Urinary bladder (tissue), 4 donors: ENCODE data around the gene PASK. TPM values are rescaled to one million over a fixed set of nuclear protein-coding genes. Genes with fewer than 3 reads are reported as not detected.

Experiments
- DNase-seq: peaks from one replicate; pipeline ENCODE4 v3.0.0-alpha.2; 2015; ENCODE audit errors: extremely low spot score
- H3K27ac ChIP-seq: one replicate; pipeline ENCODE4 v1.5.1; 2013; ENCODE audit warnings: low read depth, mild to moderate bottlenecking, moderate library complexity
- H3K36me3 ChIP-seq: one replicate; pipeline ENCODE4 v1.6.1; 2013; ENCODE audit warnings: mild to moderate bottlenecking, moderate library complexity; ENCODE audit not compliant: insufficient read depth
- H3K4me1 ChIP-seq: one replicate; pipeline ENCODE4 v1.6.1; 2013; ENCODE audit warnings: mild to moderate bottlenecking, moderate library complexity; ENCODE audit not compliant: insufficient read depth
- H3K4me3 ChIP-seq: one replicate; pipeline ENCODE4 v1.5.1; 2013; ENCODE audit warnings: low read depth, low read length
- WGBS: extraction: QIAGEN DNeasy Blood & Tissue Kit; methylation state at CpG from one replicate; pipeline ENCODE4 v1.1.7; 2013; 5-methylcytosine and 5-hydroxymethylcytosine counted together
- polyA plus RNA-seq: library from polyadenylated mRNA; stranded (reverse); fragments of 200-250 nt; gene quantifications from one replicate; pipeline ENCODE4 v1.2.3, GENCODE V29; 2013
- total RNA-seq: library from RNA; depleted of rRNA; stranded (reverse); fragments of >200 nt; gene quantifications from one replicate; pipeline ENCODE4 v1.2.3, GENCODE V29; 2014
- donor health status: healthy with polysubstance abuse.
- donor health status: healthy.

Gene PASK
- total and polyA plus RNA-seq, 2 donors = 3.6 to 4.8 TPM

DNA sequence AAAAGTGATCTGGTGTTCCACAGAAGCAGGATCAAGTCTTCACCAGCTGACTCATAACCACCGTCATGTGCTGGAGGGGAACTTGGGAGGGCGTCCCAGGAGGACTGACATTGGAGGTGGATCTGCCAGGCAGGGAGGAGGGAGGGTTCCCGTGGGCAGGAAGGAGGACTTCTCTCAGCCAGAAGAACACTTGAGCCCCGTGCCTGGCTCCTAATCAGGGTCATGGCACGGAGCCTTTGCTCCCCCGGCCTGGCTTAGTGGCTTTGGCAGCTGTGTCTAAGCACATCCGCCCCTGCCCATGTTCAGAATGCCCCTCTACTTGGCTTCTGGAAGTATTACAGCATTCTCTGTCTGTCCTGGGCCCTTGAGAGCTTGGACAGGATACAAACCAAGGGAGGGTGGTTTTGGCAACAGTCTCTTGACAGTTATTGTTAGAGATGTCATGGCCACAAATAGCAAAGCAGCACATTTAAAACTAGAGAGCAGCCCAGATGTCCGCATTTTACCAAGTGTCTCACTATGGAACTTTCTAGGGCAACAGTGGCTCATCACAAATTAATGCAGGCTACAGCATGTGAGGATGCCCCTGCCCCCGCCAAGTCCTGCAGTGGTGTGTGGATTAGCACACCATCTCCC lies 12.5 kb upstream of the PASK start:
- 23% methylated on average over 9 of the region's 9 CpGs for WGBS
- peaks cover 2% of the 10 kb centered on the region for H3K36me3 ChIP-seq
- no peaks in the 10 kb centered on the region for H3K4me1 ChIP-seq
- H3K4me3 ChIP-seq = no peak overlapping the region
- DNase-seq = no peak
- H3K27ac ChIP-seq = no peak overlapping the region

DNA sequence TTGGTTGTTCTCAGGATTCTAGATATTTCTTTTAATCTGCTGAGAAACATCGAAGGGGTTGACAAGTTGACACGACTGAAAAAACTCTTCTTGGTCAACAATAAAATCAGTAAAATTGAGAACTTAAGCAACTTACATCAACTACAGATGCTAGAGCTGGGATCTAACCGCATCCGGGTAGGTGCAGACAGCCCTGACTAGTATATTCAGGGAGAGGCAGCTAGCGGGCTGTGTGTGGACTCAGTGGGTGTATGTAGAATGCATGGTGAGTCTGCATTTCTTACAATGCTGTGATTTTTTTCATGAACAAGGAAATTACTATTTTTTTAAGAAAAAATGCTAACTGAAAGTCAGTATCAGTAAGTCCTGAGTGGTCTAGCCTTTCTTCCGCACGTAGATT lies 11.0 kb upstream of the PASK start:
- DNase-seq = no peak
- Histone ChIP-seq H3K4me1 (no peaks in the 10 kb centered on the region), H3K4me3 (no peak overlapping the region), H3K36me3 (peaks cover 2% of the 10 kb centered on the region), H3K27ac (no peak overlapping the region)
- 97% methylated on average over 7 of the region's 7 CpGs for WGBS

DNA sequence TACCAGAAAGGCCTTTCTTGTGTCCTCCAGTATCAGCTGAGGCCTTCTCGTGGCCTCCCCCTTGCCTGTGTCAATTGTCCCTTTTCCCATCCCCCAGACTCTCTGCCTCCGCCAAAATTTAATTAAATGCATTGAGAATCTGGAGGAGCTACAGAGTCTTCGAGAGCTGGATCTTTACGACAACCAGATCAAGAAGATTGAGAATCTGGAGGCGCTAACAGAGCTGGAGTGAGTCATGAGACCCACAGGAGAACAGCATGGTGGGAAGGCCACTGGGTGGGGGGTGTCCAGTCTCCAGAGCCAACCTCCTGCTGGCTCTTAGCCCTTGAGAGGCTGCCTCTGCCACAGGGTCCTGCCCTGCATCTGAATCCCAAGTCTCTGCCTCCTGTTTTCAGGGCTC lies 9.8 kb upstream of the PASK start:
- Histone ChIP-seq H3K36me3 (peaks cover 2% of the 10 kb centered on the region), H3K4me3 (no peak overlapping the region), H3K27ac (no peak overlapping the region), H3K4me1 (no peaks in the 10 kb centered on the region)
- no peak for DNase-seq
- WGBS = 95% methylated on average over 5 of the region's 5 CpGs

DNA sequence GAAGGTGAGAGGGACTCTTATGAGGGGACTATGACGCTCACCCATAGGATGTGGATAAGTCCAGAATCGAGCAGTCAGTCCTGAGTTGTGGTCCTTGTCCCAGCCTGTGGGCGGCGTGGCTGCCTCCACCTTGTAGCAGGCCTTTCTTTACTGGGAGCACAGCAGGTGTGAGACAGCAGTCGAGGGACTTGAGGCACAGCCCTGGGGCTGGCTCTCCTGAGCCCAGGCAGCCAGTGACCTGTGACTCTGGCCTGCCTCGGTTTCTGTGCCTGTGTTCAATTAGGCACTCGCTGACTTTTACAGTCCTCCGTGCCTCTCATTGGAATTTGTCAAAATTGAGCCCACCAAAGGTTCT lies 9.3 kb upstream of the PASK start:
- 90% methylated on average over 8 of the region's 8 CpGs for WGBS
- H3K36me3 ChIP-seq = peaks cover 2% of the 10 kb centered on the region
- no peak for DNase-seq
- H3K4me3 ChIP-seq = no peak overlapping the region
- no peak overlapping the region for H3K27ac ChIP-seq
- no peaks in the 10 kb centered on the region for H3K4me1 ChIP-seq

DNA sequence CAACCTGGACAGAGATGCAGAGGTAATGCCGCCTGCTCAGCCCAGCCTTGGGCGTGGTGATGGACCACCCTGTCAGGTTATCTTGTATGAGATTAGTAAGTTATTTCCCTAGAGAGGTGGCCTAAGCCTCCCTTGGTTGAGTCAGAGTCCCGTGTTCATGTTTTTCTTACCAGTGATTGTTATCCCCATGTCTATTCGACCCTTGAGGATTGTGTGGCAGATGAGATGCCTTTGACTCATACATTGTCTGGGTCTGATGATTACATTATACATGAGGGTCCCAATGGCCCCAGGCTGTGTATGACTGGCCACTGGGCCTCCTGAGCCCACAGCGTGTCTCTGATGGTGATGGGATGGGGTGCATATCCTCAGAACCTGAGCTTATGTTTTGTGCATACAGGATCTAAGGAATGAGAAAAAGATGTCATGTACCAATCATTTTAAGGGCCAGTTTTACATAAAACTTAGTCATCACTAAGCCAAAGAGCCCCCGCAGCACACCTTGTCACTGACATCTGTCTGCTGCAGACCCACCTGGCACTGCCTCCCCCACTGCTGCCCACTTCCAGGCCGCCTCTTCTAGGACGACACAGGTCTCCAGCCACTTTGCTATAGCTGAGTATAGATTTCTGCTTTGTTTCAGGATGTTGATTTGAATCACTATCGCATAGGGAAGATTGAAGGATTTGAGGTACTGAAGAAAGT lies 8.7 kb upstream of the PASK start:
- Histone ChIP-seq H3K4me3 (no peak overlapping the region), H3K4me1 (no peaks in the 10 kb centered on the region), H3K27ac (no peak overlapping the region), H3K36me3 (peaks cover 2% of the 10 kb centered on the region)
- 92% methylated on average over 9 of the region's 9 CpGs for WGBS
- no peak for DNase-seq

DNA sequence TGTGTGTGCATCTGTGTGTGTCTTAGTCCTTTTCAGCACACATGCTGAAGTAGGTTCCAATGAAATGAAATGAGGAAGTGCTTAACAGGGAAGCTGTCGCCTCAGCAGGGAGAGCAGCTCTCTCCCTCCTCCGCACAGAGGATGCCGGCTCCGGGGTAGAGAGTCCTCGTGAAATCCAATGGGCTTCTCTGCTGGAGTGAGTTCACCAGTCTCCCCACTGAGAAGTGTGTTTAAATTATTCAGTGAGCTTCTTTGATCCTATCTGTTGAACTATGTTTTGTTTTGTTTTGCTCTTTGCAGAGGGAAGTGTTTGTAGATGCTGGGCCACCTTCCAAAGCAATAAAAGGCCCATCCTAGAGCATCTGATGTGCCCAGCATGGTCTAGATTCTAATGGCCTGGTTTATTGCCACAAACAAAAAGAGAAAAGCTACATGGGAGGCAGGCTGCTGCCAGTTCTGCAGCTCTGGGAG lies 7.7 kb upstream of the PASK start:
- Histone ChIP-seq H3K36me3 (peaks cover 2% of the 10 kb centered on the region), H3K27ac (no peak overlapping the region), H3K4me1 (no peaks in the 10 kb centered on the region), H3K4me3 (no peak overlapping the region)
- no peak for DNase-seq
- WGBS = 57% methylated on average over 5 of the region's 5 CpGs

DNA sequence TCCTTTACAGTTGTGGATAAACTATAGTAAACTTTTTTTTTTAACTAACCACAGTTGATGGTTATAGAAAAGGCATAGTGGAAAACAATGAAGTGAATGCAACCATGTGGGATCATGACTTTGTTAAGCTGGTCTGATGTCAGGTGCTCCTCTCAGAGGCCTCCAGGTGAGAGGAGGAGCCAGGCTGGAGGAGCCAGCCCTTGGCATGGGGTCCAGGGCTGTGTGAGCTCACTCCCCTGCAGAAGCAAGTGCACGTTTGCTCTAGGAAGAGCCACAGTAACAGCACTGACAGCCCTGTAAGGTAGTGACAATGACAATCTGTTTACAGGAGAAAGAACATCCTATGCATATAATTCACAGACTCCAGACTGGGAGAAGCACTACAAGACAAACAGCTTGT lies 6.7 kb upstream of the PASK start:
- DNase-seq = no peak
- H3K4me3 ChIP-seq = no peak overlapping the region
- no peak overlapping the region for H3K27ac ChIP-seq
- 55% methylated on average over 1 of the region's 1 CpG for WGBS
- no peaks in the 10 kb centered on the region for H3K4me1 ChIP-seq
- H3K36me3 ChIP-seq = peaks cover 2% of the 10 kb centered on the region

DNA sequence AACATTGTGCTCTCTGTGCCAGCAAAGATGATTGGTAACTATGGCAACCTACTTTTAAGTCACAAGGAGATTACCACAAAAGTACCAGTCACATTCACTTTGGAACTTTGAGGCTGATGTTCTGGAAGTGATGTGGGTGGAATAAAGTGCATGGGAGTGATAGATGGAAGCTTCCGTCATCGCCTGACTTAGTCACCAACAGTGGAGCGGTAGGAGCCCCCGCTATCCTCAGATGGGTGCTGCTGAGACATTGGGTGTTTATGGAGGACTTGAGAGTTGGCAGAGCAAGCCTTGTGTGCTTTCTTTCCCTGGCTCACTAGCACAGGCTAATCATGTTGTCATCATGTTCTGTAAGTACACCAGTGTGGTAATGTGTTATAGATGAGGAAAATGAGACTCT lies 5.6 kb upstream of the PASK start:
- Histone ChIP-seq H3K4me3 (no peak overlapping the region), H3K36me3 (peaks cover 2% of the 10 kb centered on the region), H3K4me1 (no peaks in the 10 kb centered on the region), H3K27ac (no peak overlapping the region)
- WGBS = 95% methylated on average over 4 of the region's 4 CpGs
- no peak for DNase-seq

DNA sequence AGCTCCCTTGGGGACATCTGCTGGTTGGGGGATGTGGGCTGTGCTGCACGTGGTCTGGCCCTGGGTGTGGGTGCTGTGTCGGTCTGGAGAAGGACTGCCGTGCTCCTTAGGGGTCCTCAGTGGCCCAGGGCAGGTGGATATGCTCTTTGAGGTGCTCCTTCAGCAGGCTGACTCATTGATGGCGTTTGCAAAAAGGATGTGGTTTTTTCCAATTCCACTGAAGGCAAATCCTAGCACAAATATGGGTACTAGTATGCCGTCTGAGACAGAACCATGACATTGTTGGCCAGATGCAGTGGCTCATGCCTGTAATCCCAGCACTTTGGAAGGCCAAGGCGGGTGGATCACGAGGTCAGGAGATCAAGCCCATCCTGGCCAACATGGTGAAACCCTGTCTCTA lies 4.3 kb upstream of the PASK start:
- no peak for DNase-seq
- Histone ChIP-seq H3K27ac (no peak overlapping the region), H3K4me3 (no peak overlapping the region), H3K4me1 (no peaks in the 10 kb centered on the region), H3K36me3 (no peaks in the 10 kb centered on the region)
- WGBS = 93% methylated on average over 7 of the region's 7 CpGs

DNA sequence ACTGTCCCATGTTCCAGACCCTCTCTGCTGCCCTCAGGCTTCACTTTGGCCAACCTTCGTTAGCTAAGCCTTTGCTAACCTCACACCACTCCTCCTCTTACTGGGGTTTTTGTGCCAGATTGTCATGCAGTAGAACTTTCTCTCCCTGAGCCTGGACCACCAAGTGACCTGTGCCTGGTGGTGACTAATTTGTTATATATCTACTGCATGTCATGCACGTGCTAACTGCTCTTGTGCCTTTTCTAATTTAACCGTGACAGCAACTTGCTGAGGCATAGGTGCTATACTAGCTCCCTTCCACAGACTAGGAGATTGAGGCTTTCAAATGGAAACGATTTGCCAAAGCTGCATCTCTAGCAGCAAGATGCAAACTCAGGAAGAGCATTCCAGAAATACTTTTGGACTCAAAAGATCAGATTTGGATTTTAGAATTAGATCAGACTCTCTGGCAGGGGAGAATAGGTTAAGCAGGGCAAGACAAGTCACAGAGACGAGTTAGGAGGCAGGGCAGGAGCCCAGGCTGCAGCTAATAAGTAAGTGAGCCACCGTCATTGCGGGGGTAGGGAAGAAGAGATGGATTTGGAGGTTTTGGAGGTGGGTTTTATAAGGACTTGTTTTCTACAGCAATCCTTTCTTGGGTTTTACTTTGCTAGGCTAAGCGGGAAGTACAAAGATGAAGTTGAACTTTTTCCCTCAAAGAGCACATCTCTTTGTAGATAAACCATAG lies 2.8 kb upstream of the PASK start:
- no peak for DNase-seq
- 60% methylated on average over 8 of the region's 8 CpGs for WGBS
- Histone ChIP-seq H3K4me3 (no peak overlapping the region), H3K27ac (no peak overlapping the region), H3K36me3 (no peaks in the 10 kb centered on the region), H3K4me1 (no peaks in the 10 kb centered on the region)

DNA sequence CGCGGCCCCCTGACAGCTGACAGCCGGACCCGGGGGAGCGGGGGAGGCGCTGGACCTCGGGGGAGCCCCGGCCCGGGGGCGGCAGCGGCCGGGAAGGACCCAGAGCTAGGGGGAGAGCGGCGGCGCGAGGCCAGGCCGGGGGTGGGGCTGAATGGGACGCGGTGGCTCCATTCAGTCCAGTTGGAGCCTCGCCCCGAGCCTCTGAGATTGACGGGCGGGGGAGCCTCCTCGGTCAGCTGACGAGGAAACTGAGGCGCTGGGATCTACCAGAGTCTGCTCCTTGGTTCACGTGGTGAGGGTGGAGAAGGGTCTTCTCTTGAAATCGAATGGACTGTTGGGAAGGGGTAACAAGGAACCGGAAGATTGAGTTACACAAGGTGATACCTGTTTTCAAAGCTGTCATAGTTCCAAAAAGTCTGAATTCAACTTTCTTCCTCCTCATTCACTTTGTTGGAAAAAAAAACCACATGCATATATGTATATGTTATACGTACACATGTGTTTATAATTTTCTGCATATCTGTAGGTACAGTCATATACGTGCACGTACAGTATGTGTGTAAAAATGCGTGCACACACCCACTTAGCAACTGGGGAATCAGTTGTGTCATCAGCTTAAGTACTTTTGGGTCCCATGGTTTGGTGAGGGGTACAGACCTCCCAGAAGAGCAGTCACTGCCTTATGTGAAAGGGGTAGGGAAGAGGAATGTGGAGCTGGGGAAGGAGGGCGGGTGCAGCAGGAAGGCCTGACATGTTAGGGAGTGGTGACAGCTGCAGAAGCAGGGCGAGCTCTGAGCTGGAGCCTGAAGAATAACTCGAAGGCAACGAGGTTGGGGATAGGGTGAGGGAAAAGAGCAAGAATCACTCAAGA lies 1.6 kb upstream of the PASK start:
- 6% methylated on average over 37 of the region's 37 CpGs for WGBS
- Histone ChIP-seq H3K36me3 (no peaks in the 10 kb centered on the region), H3K4me1 (no peaks in the 10 kb centered on the region), H3K27ac (no peak overlapping the region), H3K4me3 (peak overlapping the region; percentile 81)
- no peak for DNase-seq

DNA sequence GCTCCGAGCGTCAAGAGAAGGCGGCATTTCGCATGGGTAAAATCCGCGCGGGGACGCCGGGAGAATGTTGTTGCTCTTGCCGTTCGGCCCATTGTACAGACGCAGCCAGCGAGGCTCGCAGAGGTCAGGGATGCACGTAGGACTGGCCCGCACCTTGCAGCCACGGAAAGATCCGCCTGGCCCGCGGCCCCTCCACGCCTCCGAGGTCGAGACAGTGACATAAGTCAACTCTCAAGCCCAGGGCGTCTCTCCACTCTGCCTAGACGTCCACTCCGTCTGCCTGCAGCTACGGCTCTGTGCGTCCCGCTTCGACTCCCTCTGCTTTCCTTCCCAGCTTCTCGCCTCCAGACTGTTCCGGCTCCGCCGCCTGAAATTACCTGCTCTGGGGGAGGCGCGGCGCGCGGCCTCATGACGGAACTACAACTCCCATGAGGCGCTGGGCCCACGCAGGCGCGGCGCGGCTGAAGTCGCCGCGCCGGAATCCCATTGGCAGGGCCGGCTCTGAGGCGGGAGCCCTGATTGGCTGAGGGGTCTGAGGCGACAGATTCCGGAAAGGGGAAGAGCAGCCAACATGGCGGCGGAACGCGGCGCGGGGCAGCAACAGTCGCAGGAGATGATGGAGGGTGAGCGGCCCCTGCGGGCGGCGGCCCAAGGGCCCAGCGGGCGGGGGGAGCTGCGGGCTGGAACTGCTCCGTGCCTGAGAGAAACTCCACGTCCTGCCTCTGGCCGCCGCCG lies 820 bp upstream of the PASK start, which contains the start of gene PPP1R7:
Gene PPP1R7 (plus strand): TSS at position 543 of the 735 bp plus-strand sequence. CDS start 29 bp downstream, at position 572.
- under 1% methylated on average over 73 of the region's 73 CpGs for WGBS
- peak; percentile 81 for DNase-seq
- Histone ChIP-seq H3K36me3 (no peaks in the 10 kb centered on the region), H3K4me1 (no peaks in the 10 kb centered on the region), H3K27ac (no peak within 1 kb of the TSS), H3K4me3 (peak within 1 kb of the TSS; percentile 81)

DNA sequence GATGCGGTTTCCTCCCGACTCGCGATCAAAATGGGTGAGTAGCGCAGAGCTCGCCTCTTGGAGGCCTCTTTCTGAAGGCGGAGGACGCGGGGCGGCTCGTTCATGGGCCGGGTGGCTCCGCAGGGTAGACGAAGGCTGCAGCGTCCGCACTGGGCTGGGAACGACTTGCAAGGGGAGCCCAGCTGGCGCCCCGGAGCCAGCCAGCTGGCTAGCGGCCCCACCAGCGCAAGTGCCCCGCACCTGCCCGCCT lies 328 bp upstream of the PASK start:
- Histone ChIP-seq H3K36me3 (no peaks in the 10 kb centered on the region), H3K27ac (no peak overlapping the region), H3K4me1 (no peaks in the 10 kb centered on the region), H3K4me3 (peak overlapping the region; percentile 81)
- DNase-seq = no peak
- under 1% methylated on average over 23 of the region's 23 CpGs for WGBS
